Uterus (tissue), 2 donors: ENCODE measurements around the gene SLC12A5.

ENCODE experiments used
- POLR2A ChIP-seq, 2 donors: fragments of 450-650 bp; IDR thresholded peaks; one replicate each; pipeline ENCODE4 v1.6.1; 2016; ENCODE audit warnings: antibody characterized with exemption in 2 of 2, mild to moderate bottlenecking in 1 of 2, moderate library complexity in 1 of 2
- TF ChIP-seq, protein P1 (sequence below), 4 experiments: fragments of 200-600 bp in 2 of 4; fragments of 450-650 bp in 2 of 4; sonication (generic) in 2 of 4; IDR thresholded peaks; one replicate each; pipeline ENCODE4 v1.5.1; 2016 to 2019; ENCODE audit warnings: antibody characterized with exemption in 4 of 4, mild to moderate bottlenecking in 2 of 4, moderate library complexity in 1 of 4

DNA sequence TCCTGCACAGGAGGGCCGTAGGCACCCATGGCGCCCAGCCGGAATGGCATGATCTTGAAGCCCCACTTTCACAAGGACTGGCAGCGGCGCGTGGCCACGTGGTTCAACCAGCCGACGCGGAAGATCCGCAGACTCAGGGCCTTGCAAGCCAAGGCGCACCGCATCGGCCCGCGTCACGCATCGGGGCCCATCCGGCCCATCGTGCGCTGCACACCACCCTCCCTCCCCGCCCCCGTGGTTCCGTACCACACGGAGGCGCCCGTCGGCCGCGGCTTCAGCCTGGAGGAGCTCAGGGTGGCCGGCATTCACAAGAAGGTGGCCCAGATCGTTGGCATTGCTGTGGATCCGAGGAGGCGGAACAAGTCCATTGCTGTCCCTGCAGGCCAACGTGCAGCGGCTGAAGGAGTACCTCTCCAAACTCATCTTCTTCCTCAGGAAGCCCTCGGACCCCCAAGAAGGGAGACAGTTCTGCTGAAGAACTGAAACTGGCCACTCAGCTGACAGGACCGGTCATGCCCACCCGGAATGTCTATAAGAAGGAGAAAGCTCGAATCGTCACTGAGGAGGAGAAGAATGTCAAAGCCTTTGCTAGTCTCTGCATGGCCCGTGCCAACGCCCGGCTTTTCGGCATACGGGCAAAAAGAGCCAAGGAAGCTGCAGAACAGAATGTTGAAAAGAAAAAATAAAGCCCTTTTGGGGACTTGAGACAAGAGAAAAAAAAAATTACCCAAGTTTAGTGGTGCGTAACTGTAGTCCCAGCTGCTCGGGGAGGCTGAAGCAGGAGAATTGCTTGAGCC is 70.7 kb downstream of the SLC12A5 start:
- TF ChIP-seq, protein P1, sequence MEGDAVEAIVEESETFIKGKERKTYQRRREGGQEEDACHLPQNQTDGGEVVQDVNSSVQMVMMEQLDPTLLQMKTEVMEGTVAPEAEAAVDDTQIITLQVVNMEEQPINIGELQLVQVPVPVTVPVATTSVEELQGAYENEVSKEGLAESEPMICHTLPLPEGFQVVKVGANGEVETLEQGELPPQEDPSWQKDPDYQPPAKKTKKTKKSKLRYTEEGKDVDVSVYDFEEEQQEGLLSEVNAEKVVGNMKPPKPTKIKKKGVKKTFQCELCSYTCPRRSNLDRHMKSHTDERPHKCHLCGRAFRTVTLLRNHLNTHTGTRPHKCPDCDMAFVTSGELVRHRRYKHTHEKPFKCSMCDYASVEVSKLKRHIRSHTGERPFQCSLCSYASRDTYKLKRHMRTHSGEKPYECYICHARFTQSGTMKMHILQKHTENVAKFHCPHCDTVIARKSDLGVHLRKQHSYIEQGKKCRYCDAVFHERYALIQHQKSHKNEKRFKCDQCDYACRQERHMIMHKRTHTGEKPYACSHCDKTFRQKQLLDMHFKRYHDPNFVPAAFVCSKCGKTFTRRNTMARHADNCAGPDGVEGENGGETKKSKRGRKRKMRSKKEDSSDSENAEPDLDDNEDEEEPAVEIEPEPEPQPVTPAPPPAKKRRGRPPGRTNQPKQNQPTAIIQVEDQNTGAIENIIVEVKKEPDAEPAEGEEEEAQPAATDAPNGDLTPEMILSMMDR (IDR thresholded peaks at IDR 0.05): no peak
- no peak for TF ChIP-seq POLR2A (IDR thresholded peaks at IDR 0.05)
